GM23338 (cell line): ENCODE measurements around the gene CACNG6. TPM values are rescaled to one million over a fixed set of nuclear protein-coding genes. Genes with fewer than 3 reads are reported as not detected.

Experiments used
- ATAC-seq: fragments of 200-7000 bp; cut with Tn5 transposase; 3 replicates; pipeline ENCODE4 v1.9.1; 2020
- DNase-seq: peaks from one replicate; pipeline ENCODE4 v3.0.0-alpha.2; 2015; ENCODE audit warnings: low spot score
- H2AFZ ChIP-seq: fragments of 200-600 bp; sonication (generic); 2 replicates; pipeline ENCODE4 v1.8.0; 2016; ENCODE audit warnings: antibody characterized with exemption, mild to moderate bottlenecking, moderate library complexity
- H3F3A ChIP-seq: fragments of 200-600 bp; sonication (generic); replicated peaks from 2 replicates; pipeline ENCODE4 v1.8.0; 2017; ENCODE audit warnings: antibody characterized with exemption, mixed run types, low read depth
- H3K27ac ChIP-seq: fragments of 200-600 bp; sonication (generic); 2 replicates; pipeline ENCODE4 v1.6.1; 2016; ENCODE audit warnings: low read depth
- H3K27me3 ChIP-seq: fragments of 200-600 bp; sonication (generic); 2 replicates; pipeline ENCODE4 v1.8.0; 2016; ENCODE audit warnings: mild to moderate bottlenecking, mixed run types, moderate library complexity; ENCODE audit not compliant: insufficient read depth
- H3K36me3 ChIP-seq: fragments of 200-600 bp; sonication (generic); 2 replicates; pipeline ENCODE4 v1.8.0; 2016; ENCODE audit warnings: mild to moderate bottlenecking; ENCODE audit not compliant: insufficient read depth
- H3K4me1 ChIP-seq: fragments of 200-600 bp; sonication (generic); 2 replicates; pipeline ENCODE4 v1.8.0; 2016; ENCODE audit warnings: mild to moderate bottlenecking, moderate library complexity; ENCODE audit not compliant: insufficient read depth
- H3K4me2 ChIP-seq: fragments of 200-600 bp; sonication (generic); 2 replicates; pipeline ENCODE4 v1.7.1; 2017; ENCODE audit warnings: mixed run types
- H3K4me3 ChIP-seq: fragments of 200-600 bp; sonication (generic); 2 replicates; pipeline ENCODE4 v1.6.1; 2016; ENCODE audit warnings: mixed run types
- H3K79me2 ChIP-seq: fragments of 200-600 bp; sonication (generic); replicated peaks from 2 replicates; pipeline ENCODE4 v1.8.0; 2017; ENCODE audit warnings: mild to moderate bottlenecking; ENCODE audit not compliant: insufficient read depth
- H3K9me2 ChIP-seq: fragments of 200-600 bp; sonication (generic); 2 replicates; pipeline ENCODE4 v1.8.0; 2017; ENCODE audit not compliant: insufficient read depth
- H4K20me1 ChIP-seq: fragments of 200-600 bp; sonication (generic); replicated peaks from 2 replicates; pipeline ENCODE4 v1.8.0; 2017; ENCODE audit warnings: mild to moderate bottlenecking; ENCODE audit not compliant: insufficient read depth
- H3K27ac Mint-ChIP-seq: 2 replicates; pipeline ENCODE4 v1.8.0; 2020; ENCODE audit warnings: inconsistent platforms, mild to moderate bottlenecking, moderate library complexity, mixed read lengths
- H3K27me3 Mint-ChIP-seq: 3 replicates; pipeline ENCODE4 v1.8.0; 2022; ENCODE audit warnings: low read depth, mild to moderate bottlenecking, moderate library complexity, mixed read lengths, inconsistent platforms; ENCODE audit not compliant: insufficient read depth, poor library complexity
- H3K36me3 Mint-ChIP-seq: 3 replicates; pipeline ENCODE4 v1.8.0; 2021; ENCODE audit warnings: low read depth, mild to moderate bottlenecking, inconsistent platforms, moderate library complexity, mixed read lengths
- H3K4me1 Mint-ChIP-seq: 3 replicates; pipeline ENCODE4 v1.8.0; 2020; ENCODE audit warnings: mild to moderate bottlenecking, inconsistent platforms, mixed read lengths
- H3K4me3 Mint-ChIP-seq: 3 replicates; pipeline ENCODE4 v1.8.0; 2021; ENCODE audit warnings: moderate library complexity, mild to moderate bottlenecking, inconsistent platforms, mixed read lengths
- H3K9me3 Mint-ChIP-seq: 3 replicates; pipeline ENCODE4 v1.8.0; 2020; ENCODE audit warnings: moderate library complexity, mild to moderate bottlenecking, inconsistent platforms, mixed read lengths
- CREB1 ChIP-seq: fragments of 250-450 bp; sonication (Bioruptor Pico); IDR thresholded peaks from 2 replicates; pipeline ENCODE4 v1.5.0; 2020; ENCODE audit warnings: low read depth, mild to moderate bottlenecking, moderate library complexity
- POLR2AphosphoS5 ChIP-seq: IDR thresholded peaks from 2 replicates; pipeline ENCODE4 v1.6.1; 2016; ENCODE audit warnings: antibody characterized with exemption, low read depth
- ZNF114 ChIP-seq: fragments of 250-450 bp; sonication (Bioruptor Pico); IDR thresholded peaks from 2 replicates; pipeline ENCODE4 v1.5.0; 2020; ENCODE audit warnings: mild to moderate bottlenecking, moderate library complexity
- ZNF331 ChIP-seq: fragments of 250-450 bp; sonication (Bioruptor Pico); IDR thresholded peaks from 2 replicates; pipeline ENCODE4 v1.5.0; 2020; ENCODE audit warnings: low read depth, mild to moderate bottlenecking, moderate library complexity
- polyA plus RNA-seq: library from polyadenylated mRNA; unstranded; fragments of >200 nt; fragmentation: Nextera tagmentation; extraction: Ambion mirVana; gene quantifications from 2 replicates; pipeline ENCODE4 v1.2.1, GENCODE V29; 2016
- total RNA-seq: library from RNA; depleted of rRNA; stranded (reverse); fragments of >200 nt; shearing (Covaris generic); gene quantifications from 2 replicates; pipeline ENCODE4 v1.2.3, GENCODE V29; 2014
- TF ChIP-seq, protein P1 (sequence below): fragments of 250-450 bp; sonication (Bioruptor Pico); IDR thresholded peaks from 2 replicates; pipeline ENCODE4 v1.5.0; 2020; ENCODE audit warnings: mild to moderate bottlenecking, moderate library complexity
- TF ChIP-seq, protein P2 (sequence below), 2 experiments: fragments of 200-600 bp in 1 of 2; sonication (generic) in 1 of 2; conservative IDR thresholded peaks; 2 replicates each; pipeline versions ENCODE4 v1.5.1 to v1.6.1; 2016 to 2017; ENCODE audit warnings: antibody characterized with exemption in 2 of 2, low read depth in 2 of 2, mild to moderate bottlenecking in 2 of 2, moderate library complexity in 1 of 2
- TF ChIP-seq, protein P3 (sequence below): IDR thresholded peaks from one replicate; pipeline ENCODE4 v1.6.1; 2018; ENCODE audit warnings: antibody characterized with exemption; ENCODE audit not compliant: unreplicated experiment

CACNG6 gene
- total and polyA plus RNA-seq, 2 experiments from 2014 or later, result 0.38 to 1.5 TPM

- TF ChIP-seq, protein P1, sequence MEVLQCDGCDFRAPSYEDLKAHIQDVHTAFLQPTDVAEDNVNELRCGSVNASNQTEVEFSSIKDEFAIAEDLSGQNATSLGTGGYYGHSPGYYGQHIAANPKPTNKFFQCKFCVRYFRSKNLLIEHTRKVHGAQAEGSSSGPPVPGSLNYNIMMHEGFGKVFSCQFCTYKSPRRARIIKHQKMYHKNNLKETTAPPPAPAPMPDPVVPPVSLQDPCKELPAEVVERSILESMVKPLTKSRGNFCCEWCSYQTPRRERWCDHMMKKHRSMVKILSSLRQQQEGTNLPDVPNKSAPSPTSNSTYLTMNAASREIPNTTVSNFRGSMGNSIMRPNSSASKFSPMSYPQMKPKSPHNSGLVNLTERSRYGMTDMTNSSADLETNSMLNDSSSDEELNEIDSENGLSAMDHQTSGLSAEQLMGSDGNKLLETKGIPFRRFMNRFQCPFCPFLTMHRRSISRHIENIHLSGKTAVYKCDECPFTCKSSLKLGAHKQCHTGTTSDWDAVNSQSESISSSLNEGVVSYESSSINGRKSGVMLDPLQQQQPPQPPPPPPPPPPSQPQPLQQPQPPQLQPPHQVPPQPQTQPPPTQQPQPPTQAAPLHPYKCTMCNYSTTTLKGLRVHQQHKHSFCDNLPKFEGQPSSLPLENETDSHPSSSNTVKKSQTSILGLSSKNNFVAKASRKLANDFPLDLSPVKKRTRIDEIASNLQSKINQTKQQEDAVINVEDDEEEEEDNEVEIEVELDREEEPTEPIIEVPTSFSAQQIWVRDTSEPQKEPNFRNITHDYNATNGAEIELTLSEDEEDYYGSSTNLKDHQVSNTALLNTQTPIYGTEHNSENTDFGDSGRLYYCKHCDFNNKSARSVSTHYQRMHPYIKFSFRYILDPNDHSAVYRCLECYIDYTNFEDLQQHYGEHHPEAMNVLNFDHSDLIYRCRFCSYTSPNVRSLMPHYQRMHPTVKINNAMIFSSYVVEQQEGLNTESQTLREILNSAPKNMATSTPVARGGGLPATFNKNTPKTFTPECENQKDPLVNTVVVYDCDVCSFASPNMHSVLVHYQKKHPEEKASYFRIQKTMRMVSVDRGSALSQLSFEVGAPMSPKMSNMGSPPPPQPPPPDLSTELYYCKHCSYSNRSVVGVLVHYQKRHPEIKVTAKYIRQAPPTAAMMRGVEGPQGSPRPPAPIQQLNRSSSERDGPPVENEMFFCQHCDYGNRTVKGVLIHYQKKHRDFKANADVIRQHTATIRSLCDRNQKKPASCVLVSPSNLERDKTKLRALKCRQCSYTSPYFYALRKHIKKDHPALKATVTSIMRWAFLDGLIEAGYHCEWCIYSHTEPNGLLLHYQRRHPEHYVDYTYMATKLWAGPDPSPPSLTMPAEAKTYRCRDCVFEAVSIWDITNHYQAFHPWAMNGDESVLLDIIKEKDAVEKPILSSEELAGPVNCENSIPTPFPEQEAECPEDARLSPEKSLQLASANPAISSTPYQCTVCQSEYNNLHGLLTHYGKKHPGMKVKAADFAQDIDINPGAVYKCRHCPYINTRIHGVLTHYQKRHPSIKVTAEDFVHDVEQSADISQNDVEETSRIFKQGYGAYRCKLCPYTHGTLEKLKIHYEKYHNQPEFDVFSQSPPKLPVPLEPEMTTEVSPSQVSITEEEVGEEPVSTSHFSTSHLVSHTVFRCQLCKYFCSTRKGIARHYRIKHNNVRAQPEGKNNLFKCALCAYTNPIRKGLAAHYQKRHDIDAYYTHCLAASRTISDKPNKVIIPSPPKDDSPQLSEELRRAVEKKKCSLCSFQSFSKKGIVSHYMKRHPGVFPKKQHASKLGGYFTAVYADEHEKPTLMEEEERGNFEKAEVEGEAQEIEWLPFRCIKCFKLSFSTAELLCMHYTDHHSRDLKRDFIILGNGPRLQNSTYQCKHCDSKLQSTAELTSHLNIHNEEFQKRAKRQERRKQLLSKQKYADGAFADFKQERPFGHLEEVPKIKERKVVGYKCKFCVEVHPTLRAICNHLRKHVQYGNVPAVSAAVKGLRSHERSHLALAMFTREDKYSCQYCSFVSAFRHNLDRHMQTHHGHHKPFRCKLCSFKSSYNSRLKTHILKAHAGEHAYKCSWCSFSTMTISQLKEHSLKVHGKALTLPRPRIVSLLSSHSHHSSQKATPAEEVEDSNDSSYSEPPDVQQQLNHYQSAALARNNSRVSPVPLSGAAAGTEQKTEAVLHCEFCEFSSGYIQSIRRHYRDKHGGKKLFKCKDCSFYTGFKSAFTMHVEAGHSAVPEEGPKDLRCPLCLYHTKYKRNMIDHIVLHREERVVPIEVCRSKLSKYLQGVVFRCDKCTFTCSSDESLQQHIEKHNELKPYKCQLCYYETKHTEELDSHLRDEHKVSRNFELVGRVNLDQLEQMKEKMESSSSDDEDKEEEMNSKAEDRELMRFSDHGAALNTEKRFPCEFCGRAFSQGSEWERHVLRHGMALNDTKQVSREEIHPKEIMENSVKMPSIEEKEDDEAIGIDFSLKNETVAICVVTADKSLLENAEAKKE (CRISPR knock-in tag), result no peak
- TF ChIP-seq ZNF114, result no peak
Measured at GRCh38 chr19:54024660-54025059, 33.2 kb downstream of the CACNG6 start (continued).

GRCh38 chr19:54026656-54027055 lies 35.2 kb downstream of the CACNG6 start:
- no peak for ATAC-seq
- Histone ChIP-seq H3K9me2 (no peaks in the 10 kb centered on the region), H3K36me3 (no peaks in the 10 kb centered on the region), H4K20me1 (no peaks in the 10 kb centered on the region), H3K4me2 (no peak overlapping the region), H3K4me1 (peaks cover 7% of the 10 kb centered on the region), H2AFZ (0 out of 2 replicates have a peak overlapping the region, but pooled peaks have one; percentile 43), H3F3A (peaks cover 5% of the 10 kb centered on the region), H3K27me3 (no peaks in the 10 kb centered on the region), H3K4me3 (no peak overlapping the region), H3K27ac (no peak overlapping the region), H3K79me2 (no peaks in the 10 kb centered on the region)
- no peak overlapping the region for H3K4me3 Mint-ChIP-seq
- peaks cover 9% of the 10 kb centered on the region for H3K27me3 Mint-ChIP-seq
- no peak overlapping the region for H3K27ac Mint-ChIP-seq
- H3K9me3 Mint-ChIP-seq, result no peaks in the 10 kb centered on the region; the same call in 2 of the 3 replicates
- no peak for DNase-seq
- peaks cover 22% of the 10 kb centered on the region for H3K4me1 Mint-ChIP-seq
- H3K36me3 Mint-ChIP-seq, result no peaks in the 10 kb centered on the region; the same call in 2 of the 3 replicates
- TF ChIP-seq ZNF331 (no peak), POLR2AphosphoS5 (no peak), CREB1 (CRISPR knock-in tag) (no peak), ZNF114 (no peak)
- TF ChIP-seq, protein P2, sequence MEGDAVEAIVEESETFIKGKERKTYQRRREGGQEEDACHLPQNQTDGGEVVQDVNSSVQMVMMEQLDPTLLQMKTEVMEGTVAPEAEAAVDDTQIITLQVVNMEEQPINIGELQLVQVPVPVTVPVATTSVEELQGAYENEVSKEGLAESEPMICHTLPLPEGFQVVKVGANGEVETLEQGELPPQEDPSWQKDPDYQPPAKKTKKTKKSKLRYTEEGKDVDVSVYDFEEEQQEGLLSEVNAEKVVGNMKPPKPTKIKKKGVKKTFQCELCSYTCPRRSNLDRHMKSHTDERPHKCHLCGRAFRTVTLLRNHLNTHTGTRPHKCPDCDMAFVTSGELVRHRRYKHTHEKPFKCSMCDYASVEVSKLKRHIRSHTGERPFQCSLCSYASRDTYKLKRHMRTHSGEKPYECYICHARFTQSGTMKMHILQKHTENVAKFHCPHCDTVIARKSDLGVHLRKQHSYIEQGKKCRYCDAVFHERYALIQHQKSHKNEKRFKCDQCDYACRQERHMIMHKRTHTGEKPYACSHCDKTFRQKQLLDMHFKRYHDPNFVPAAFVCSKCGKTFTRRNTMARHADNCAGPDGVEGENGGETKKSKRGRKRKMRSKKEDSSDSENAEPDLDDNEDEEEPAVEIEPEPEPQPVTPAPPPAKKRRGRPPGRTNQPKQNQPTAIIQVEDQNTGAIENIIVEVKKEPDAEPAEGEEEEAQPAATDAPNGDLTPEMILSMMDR (conservative IDR thresholded peaks at IDR 0.05; ENCODE audit: low read depth in 2 of 2), result no peak
- TF ChIP-seq, protein P3, sequence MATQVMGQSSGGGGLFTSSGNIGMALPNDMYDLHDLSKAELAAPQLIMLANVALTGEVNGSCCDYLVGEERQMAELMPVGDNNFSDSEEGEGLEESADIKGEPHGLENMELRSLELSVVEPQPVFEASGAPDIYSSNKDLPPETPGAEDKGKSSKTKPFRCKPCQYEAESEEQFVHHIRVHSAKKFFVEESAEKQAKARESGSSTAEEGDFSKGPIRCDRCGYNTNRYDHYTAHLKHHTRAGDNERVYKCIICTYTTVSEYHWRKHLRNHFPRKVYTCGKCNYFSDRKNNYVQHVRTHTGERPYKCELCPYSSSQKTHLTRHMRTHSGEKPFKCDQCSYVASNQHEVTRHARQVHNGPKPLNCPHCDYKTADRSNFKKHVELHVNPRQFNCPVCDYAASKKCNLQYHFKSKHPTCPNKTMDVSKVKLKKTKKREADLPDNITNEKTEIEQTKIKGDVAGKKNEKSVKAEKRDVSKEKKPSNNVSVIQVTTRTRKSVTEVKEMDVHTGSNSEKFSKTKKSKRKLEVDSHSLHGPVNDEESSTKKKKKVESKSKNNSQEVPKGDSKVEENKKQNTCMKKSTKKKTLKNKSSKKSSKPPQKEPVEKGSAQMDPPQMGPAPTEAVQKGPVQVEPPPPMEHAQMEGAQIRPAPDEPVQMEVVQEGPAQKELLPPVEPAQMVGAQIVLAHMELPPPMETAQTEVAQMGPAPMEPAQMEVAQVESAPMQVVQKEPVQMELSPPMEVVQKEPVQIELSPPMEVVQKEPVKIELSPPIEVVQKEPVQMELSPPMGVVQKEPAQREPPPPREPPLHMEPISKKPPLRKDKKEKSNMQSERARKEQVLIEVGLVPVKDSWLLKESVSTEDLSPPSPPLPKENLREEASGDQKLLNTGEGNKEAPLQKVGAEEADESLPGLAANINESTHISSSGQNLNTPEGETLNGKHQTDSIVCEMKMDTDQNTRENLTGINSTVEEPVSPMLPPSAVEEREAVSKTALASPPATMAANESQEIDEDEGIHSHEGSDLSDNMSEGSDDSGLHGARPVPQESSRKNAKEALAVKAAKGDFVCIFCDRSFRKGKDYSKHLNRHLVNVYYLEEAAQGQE, result no peak
